Left forelimb (tissue), 1 donor: Measurements from ENCODE around the gene PID1.

Experiments
- DNase-seq: peaks from one replicate; pipeline ENCODE4 v3.0.0-alpha.2; 2018; ENCODE audit warnings: low spot score

PID1 gene

DNA sequence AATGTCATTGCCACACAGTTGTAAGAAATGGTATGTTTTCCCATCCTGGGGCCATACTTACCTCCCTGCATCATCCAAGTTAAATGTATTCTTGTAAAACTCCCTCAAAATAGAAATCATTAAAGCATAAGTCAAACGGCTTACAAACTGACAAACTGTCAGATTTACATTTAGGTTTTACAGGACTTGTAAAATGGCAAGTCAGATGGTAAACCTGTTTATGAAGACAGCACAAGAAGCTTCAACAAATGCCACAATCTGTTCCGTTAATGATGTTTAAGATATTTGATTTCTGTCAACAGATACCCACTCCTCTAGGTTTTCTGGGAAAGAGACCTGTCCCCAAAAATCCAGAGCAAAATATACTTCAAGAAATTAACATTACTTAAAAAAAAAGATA is 197.2 kb downstream of the PID1 start:
- no peak for DNase-seq

DNA sequence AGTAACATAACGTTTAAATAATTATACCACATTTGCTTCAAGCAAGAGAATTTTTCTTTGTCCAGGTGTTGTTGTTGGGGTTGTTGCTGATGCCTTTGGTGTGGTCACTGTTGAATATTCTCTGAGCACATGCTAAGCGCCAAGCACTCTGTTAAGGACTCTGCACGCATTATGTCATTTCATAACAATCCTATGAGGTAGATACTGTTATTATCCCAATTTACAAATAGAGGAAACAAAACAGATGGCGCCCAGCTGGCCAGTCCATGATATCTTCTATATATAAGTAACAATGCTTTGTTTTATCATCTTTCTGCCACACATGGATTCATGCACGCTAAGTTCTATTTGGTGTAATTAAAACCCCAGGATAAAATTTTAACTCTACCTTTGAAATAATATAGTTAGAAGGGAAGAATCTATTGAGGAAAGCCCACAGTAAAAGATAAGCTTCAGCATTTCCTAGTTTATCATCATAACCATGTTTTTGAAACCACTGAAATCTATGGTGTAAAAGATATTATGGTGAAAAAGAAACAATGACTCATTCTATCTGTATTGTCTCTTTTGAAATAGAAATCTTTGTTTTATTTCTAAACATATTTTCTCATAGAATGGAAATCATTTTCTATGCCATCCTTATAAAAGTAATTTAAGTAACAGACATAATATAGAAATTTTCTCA is 199.7 kb downstream of the PID1 start:
- no peak for DNase-seq

DNA sequence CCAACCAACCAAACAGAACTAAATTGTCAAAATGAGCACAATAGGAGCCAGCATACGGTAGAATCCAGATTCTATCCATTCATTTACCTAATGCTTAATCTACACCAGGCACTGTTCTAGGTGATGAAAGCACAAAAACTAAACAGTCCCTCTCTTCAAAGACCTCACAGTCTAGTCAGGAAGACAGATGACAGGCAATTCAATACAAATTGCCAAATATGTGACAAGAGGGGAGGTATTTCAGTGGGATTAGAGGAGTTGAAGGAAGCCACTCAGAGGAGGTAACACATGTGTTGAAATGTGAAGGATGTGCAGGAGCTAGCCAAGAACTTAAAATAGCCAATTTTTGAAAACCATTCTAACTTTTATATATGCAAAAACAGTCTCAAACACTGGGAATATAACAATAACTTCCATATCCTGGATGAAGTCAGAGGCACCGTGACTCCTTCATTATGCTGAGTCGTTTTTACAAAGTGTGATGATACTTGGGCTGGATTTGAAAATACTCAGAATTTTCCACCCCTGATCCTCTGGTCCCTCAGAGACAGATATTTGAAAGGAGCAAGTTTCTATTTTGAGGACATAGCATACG is 204.9 kb downstream of the PID1 start:
- no peak for DNase-seq

DNA sequence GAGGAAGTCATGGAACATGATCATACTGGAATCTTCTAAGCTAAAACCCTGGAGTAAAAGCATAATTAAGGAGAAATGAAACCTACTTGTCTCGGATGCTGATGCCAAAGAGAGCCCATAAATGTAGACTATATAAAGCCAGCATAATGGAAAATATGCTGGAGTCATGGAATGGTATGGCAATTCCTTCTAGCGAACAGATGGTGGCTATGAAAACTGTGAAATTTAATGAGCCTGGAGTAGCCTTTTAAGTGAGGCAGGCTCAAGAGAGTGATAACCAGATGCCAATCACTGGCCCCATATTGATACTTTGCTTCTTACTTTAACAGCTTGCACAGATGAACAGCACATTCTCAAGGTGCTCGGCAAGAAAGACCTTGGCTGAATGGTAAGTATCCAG is 206.3 kb downstream of the PID1 start:
- DNase-seq: no peak

DNA sequence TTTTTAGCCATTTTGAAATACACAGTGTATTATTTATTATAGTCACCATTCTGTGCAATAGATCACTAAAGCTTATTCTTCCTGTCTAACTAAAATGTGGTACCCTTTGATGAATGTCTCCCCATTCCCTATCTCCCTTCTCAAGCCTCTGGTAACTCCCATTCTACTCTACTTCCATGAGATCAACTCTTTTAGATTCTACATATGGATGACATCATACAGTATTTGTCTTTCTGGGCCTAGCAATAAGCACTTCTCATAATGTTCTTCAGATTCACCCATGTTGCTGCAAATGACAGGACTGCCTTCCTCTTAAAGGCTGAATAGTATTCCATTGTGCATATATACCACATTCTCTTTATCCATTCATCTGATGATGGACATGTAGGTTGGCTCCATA is 210.9 kb downstream of the PID1 start:
- DNase-seq: no peak

DNA sequence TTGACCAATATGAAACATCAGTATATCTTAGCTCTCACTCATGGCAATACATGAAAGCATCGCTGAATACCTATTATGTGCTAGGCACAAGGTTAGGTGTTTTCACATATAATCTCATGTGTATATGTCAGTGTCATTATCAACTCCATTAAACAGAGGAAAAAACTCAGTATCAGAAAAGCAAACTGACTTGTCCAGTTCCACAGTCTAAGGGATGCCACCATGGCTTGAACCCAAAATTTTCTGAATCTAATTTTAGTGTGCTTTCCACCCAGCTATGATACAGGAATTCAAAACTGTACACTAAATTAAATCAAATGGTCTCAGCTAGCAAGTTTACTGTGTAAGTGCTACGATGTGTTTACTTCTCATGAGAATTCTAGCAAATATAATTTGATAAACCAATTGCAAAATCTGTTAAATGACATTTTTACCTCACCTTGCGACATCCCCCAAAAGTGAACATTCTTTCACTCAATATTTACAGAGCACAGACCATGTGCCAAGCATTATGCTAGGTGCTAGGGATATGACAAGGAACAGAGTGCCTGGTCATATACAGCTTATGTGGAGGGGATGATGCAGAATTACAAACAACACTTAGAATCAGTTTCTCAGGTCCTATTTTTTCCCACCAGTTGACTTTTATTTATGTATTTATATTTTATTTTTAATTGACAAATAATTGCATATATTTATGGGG is 211.6 kb downstream of the PID1 start:
- no peak for DNase-seq

DNA sequence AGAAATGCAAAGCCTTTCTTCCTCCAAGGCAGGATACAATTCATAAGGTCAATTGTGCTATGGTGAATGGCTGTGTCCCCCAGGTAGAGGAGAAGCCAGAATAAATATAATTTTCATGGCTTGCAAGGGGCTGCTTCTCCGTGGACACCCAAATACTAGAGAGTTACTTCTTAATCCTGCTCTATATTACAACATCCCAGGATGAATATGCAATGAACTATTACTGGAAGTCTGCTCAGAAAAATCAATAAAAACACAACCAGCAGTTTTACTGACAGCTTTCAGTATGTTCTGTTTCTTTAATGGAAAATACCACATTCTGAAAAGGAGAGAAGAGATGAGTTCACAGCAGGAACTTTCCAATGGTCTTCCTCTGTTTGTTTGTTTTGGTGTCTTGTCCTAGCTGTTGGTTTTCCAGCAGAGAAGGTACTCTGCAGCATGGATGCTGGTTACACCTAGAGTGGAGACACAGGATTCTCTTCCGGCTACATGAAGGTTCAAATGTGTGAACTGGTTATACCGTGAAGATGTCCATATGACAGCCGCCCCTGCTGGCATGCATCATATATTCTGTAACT is 213.0 kb downstream of the PID1 start:
- no peak for DNase-seq

DNA sequence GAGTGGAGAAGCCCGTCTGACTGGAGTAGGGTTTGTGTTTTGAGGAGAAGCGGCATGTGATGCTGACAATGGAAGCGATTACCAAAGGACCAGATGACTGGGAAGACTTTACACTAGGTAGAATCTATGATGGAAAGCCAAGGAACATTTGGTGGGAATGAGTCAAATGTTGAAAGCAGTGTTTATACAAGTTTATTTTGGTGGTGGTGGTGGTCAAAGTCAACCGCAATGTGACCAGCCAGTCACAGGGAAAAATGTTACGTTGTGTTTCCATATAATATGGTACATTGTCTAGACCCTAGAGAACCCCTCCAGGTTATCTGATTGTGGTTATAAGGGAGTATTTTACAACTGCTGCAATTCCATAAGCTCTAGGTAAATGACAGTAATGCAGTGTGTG is 216.8 kb downstream of the PID1 start:
- no peak for DNase-seq

DNA sequence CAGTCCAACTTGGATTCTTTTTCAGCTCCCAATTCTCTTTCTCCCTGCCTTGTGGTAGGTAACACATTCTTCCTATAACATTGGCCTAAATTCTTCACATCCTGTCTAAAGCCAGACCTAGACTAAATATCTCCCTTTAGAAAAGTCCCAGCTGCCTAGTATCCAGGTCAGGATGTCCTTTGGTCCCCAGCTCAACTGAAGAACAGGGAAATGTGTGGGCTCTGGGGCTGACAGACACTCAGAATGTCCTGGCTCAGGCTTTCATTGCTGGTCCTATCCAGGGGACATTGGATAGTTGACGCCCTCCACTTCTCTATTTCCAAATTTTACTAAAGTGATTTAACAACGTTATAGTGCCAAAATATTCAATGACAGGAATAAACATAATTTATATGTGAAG is 219.3 kb downstream of the PID1 start:
- DNase-seq: no peak

DNA sequence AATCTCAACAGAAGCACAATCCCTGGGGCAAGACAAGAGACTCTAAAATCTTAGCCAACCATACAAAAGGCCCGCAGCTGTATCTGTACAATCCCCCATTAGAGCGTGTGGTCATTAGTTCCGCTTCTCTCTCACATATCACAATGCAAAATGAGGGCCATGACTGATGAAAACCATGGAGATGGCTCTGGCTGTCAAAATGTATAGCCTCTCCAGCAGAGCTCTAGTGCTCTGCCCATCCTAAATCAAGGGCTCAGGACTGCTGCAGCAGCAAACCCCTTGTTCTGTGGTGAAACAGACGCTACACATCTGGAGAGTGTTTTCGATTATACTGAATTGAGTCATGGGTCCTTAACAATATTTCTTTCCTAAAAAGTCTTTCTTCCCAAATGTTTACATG is 221.0 kb downstream of the PID1 start:
- no peak for DNase-seq

DNA sequence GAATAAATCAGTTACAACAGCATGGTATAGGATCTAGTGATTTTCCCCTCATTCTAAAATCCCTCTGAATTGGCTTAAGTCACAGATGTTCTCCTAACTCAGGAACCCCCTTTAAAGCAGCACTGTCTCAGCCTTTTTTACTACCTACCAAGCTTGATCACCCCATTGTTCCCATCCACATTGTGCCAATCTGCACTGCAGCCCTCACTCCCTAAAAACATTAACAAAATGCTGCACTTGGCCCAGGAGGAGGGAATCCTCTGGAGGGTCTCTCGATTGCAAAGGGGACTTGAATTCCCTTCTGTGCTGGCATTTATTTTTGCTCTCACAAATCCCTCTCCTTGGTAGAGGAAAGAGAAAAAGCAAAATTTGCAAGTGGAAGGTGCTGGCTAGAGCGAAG is 223.0 kb downstream of the PID1 start:
- DNase-seq: no peak

DNA sequence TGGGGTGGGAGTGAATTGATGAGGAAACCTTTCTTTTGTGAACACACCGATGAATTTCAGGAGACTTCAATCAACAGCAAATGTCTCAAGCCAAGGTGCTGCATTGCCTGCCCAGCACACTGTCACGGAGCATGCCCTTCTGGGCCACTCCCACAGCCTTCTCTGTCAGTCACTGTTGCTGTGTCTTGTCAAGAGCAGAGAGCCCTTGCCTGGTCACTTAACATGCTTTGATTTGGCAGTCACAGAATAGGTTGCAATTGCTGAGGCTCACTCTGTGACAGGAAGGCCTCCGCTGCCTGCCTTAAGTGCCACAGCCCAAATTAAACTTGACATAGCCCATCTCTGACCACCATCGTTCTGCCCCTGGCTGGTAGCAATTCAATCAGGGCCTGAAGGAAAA is 225.4 kb downstream of the PID1 start:
- DNase-seq: no peak

DNA sequence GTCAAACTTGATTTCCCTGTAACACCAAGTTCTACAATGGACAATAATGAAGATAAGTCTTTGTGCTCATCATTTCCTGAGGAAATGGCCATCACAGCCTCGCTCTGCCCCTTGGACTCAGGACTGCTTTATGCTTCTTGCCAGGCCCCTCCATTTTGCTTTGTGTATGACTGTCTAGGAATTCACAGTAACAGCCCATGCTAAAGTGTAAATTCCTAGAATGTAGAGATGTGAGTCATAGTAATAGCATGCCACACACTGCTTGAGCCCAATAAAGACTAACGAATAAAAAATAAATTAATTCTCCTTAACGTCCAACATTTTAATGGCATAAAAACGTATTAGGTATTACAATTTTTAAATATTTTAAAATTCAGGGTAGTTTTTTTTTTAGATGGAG is 226.5 kb downstream of the PID1 start:
- no peak for DNase-seq

DNA sequence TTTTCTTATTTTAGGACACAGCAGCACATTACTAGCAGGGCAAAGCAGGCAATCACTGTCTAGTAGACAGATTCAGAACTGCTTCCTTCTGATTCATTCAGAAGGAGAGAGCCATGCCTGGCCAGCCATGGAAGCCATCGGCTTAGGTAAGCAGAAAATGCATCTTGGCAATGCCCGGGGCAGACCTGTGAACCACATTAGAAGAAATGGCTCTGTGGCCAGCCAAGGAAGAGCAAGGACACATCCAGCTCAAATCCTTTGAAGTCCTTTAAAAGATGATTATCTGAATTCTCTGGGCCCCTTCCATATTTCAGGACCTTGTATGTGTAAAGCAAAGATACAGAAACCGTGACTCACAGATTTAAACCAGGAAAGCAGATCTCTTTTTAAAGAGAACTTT is 227.4 kb downstream of the PID1 start:
- no peak for DNase-seq

DNA sequence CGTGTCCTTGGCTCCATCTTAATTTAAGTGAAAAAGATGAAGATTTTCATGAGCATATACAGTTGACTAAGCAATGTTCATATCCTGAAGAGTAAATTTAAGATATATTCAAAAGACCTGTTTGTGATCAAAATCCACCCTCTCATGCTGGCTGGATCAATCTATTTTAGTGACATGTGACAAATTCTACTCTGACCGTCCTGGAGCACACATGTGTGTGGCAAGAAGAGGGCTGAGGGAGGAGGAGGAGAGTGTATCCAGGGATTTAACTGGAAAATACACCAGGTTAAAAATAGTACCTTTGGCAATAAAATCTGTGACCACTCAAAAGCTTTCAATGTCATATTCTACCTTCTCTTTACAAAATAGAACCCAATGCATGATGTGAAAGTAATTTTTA is 228.7 kb downstream of the PID1 start:
- no peak for DNase-seq

DNA sequence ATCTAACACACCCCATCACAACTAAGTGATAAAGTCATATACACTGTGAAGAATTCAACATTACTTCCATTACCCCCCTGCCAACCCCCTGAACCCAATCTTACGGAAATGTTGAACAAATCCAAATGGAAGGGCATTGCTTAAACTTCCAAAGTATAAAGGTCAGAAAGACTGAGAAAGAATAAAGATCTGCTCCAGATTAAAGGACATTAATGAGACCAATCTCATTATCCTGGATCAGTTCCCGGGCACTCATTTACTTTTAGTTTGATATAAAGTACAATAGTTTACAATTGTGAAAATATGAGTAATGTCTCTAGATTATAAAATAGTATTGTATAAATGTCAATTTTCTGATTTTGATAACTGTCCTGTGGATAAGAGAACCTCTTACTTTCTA is 229.4 kb downstream of the PID1 start:
- DNase-seq: no peak

DNA sequence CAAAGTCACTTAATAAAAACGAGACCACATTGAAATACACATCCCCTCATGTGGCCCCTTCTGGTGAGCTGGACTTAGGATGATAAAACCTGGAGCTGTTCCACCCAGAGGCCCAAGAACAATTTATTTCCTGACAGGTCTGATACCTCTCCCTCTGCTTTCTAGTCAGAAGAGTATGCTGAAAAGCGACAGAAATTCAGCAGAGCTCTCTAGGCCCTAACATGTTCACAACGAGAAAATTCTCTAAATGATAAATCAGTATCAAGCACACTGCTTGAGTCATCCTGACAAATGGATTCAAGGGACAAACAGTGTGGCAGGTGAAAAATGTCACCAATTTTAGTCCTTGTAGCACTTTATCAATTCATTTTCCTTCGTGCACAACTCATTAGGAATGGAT is 233.5 kb downstream of the PID1 start:
- no peak for DNase-seq

DNA sequence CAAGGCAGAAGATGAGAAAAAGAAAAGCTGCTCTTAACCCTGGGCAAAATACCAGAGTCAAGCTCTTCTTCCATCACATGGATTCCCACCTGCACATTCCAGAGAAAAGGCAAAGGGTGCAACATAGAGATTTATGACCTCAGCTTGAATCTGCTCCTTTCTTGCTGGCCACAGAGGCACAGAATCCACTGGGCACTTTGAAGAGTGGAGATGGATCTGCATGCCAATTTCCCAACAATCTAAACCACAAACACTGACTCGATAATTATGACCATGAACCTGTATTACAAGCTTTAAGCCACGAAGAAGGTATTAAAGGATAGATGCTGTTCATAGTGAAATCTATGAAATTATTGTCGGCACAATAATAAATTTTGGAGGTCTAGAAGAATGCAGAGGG is 237.3 kb downstream of the PID1 start:
- DNase-seq: no peak

DNA sequence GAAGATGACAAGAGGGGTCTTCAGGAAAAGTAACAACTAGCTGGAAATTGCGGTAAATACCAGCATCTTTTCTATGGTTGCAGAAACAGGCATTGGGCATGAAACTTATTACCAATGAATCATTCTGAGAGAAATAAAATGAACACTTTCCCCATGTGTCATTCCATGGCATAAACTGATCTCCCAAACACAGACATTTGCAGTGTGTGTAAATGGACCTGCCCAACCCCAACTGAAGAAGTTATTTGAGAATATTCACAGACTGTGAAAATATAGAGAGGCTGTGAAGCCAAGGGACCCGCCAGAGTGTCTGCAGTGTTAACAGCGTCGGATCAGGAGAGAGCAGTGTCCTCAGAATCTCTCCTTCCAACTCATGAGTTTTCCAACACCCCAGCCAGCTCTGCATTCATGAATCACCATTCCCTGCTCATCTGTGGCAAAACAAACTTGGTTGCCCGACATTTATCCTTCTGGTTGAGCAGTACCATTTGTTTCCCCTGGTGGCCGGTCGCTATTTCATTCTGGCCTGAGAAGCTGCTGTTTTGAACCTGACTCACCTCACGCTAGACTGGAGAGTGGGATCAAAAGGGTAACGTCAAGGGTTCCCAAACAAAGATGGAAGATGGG is 238.4 kb downstream of the PID1 start:
- DNase-seq: no peak

DNA sequence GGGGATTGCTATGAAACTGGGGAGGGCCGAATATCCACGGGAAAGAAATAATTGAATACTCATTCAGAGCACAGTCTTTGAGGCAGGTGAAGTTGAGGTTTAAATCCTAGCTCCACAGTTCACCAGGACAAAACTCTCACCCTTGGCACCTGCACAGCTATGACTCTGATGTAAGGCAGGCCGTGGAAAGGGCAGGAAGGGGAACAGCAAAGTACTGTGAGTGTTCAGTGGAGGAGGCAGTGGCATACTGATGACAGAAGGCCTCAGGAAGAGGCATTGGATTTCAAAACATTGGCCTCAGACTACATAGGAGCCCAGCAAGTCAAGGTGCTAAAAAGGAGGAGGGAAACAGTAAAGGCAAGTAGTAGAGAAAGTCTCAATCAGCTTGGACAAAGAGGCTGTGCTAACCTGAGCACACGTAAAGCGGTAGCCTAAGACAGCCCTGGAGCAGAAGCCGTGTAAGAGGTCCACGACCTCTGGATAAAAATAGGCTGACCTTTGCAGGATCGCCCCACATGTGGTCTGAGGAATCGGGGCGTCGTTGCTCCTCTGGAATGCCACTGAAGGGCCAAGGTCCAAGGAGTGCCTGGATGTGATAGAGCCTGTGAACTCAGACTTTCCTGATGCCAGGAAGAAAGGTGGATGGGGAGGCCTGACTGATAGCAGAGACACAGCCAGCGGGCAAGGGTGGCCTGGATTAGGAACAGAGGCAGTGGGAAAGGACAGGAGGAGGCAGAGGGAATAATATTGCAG is 243.6 kb downstream of the PID1 start:
- no peak for DNase-seq

DNA sequence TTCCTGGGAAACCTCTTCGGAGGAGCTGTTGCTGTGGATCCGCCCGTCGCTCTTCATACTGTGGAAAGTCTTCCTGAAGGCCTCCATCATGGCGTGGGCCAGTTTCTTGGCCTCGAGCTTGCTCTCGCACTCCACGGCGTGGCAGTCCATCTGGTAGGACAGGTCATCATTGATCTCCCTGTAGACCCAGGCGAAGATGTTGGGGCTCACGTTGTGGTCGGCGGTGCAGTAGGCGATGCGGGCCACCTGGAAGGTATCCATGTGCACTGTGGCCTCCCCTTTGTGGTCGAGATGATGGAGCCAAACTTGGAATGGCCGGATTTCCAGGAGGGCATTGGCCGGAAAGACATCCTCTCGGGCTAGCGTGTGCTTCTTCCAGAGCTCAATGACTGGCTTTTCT is 245.4 kb downstream of the PID1 start:
- no peak for DNase-seq

DNA sequence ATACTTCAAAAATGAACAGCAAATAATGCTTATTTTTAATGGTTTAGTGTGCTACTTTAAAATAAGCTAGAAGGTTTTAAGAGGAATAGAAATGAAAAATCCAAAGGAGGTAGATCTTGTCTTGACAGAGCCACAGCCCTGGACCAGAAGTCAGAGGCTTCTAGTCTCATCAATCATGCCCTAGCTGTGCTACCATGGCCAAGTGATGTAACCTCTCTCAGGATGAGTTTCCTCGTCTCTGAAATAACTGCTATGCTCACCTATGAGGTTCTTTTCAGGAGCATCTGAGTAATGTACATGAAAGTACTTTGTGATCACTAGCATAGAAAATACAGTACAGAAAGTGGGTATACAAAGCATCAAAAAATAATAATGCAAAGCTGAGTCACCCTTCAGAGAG is 248.4 kb downstream of the PID1 start:
- no peak for DNase-seq
